ENCODE measurements around the gene LSR. TPM values are rescaled to one million over a fixed set of nuclear protein-coding genes. Genes with fewer than 3 reads are reported as not detected.
A peak's percentile ranks its signal among the peaks of the same experiment; 100 is the strongest.

LSR gene
- total and polyA plus RNA-seq, 10 donors = 10.9 to 30.2 (median 20.4) TPM

DNA sequence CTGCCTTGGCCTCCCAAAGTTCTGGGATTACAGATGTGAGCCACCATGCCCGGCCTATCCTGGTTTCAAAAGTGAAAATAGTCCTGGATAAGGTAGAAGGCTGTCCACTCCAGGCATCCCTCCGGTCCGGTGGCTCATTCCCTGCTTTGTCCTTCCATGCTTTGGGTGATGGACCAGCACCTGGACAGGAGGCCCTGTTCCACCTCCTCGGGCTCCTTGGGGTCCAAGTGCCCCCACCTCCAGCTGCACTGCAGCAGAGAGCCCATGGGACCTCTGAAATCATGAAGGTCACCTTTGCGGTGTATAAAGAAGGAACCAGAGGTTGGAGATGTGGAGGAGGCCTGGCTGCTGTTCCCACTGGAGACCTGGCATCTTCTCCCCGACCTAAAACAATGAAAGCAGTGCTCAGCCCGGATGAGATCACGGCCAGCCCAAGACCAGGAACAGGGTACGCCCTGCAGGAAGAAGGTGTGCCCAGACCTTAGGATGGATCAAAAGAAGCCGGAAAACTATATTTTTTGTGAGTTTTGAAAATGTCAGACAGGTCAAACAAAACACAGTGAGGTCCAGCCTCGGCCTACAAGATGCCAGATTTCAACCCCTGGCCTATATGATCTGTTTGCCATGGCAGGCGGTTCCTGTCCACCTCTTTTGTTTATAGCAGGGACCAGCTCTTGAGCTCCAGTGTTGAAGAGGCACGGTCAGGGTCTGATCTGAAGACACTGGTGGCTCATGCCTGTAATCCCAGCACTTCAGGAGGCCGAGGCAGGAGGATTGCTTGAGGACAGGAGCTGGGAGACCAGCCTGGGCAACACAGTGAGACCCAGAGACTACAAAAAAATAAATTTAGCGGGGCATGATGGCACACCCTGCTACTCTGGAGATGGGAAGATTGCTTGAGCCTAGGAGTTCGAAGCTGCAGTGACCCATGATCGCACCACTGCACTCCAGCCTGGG lies 5.8 kb downstream of the LSR start:
- intact Hi-C loops (cut with DNase I; ENCODE audit: low total_unique reads) = no loop called here
- Histone ChIP-seq H3K4me1 (peaks cover 0 to 62% (median 30%) of the 10 kb centered on the region in 6 donors), H3K27ac (peak overlapping the region in 7 of 8 donors; percentile 36 to 74 (median 63)), H3K36me3 (peaks cover 0 to 42% (median 0%) of the 10 kb centered on the region in 6 donors), H3K9me3 (no peaks in the 10 kb centered on the region), H3K4me3 (no peak overlapping the region), H3K27me3 (replicated peaks in 1 of 7) (peaks cover 0 to 11% (median 0%) of the 10 kb centered on the region in 7 donors)
- TF ChIP-seq POLR2AphosphoS5 (IDR thresholded peaks at IDR 0.05) (peak in 2 of 3 donors; percentile 56 to 57), POLR2A (IDR thresholded peaks at IDR 0.05) (no peak)
- peak; percentile 49 for DNase-seq
- 79 to 89% (median 87%) methylated on average over 17 of the region's 17 CpGs for whole genome bisulfite sequencing, 5 donors

- H3K27me3 ChIP-seq (replicated peaks in 1 of 7) = no peaks in the 10 kb centered on the region
- H3K9me3 ChIP-seq = no peaks in the 10 kb centered on the region
- peaks cover 0 to 35% (median 0%) of the 10 kb centered on the region in 6 donors for H3K36me3 ChIP-seq
- peaks cover 0 to 47% (median 20%) of the 10 kb centered on the region in 6 donors for H3K4me1 ChIP-seq
- intact Hi-C loops (cut with DNase I; ENCODE audit: low total_unique reads) = no loop called here
- WGBS, 5 donors = 46 to 82% (median 66%) methylated on average over 2 of the region's 2 CpGs
- no peak for DNase-seq
- peak overlapping the region in 1 of 8 donors; percentile 30 for H3K27ac ChIP-seq
- TF ChIP-seq POLR2AphosphoS5 (IDR thresholded peaks at IDR 0.05) (no peak), POLR2A (IDR thresholded peaks at IDR 0.05) (no peak), CTCF (IDR thresholded peaks at IDR 0.05 in 8 of 11, conservative IDR thresholded peaks at IDR 0.05 in 3 of 11) (no peak)
- H3K4me3 ChIP-seq = no peak overlapping the region
Observed at GRCh38 chr19:35256566-35256965, 7.8 kb downstream of the LSR start.

DNA sequence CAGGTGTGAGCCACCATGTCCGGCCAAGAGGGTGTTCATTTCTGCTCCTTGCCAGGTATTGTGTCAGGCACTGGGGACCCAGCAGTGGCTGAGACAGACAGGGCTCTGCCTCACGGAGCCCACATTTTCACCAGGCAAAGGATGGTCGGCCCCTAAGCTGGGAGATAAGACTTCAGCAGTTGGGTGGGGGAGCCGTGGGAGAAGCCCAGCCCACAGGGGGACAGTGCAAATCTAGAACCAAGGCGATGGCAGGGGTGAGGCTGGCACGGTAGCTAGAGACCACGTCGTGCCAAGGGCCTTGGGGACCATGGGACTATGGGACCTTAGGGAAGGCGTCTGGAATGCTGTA lies 8.3 kb downstream of the LSR start:
- H3K27ac ChIP-seq = peak overlapping the region in 4 of 8 donors; percentile 6 to 37 (median 23)
- intact Hi-C loops (cut with DNase I; ENCODE audit: low total_unique reads) = no loop called here
- peak; percentile 35 for DNase-seq

GRCh38 chr19:35260694-35261304 lies 12.0 kb downstream of the LSR start:
- Histone ChIP-seq H3K4me1 (peaks cover 11 to 46% (median 31%) of the 10 kb centered on the region in 6 donors), H3K27me3 (replicated peaks in 1 of 7) (no peaks in the 10 kb centered on the region), H3K4me3 (no peak overlapping the region), H3K9me3 (no peaks in the 10 kb centered on the region), H3K36me3 (peaks cover 0 to 30% (median 0%) of the 10 kb centered on the region in 6 donors), H3K27ac (no peak overlapping the region)
- peak; percentile 55 for DNase-seq
- 81 to 89% (median 85%) methylated on average over 10 of the region's 10 CpGs for WGBS, 5 donors
- intact Hi-C loops (cut with DNase I; ENCODE audit: low total_unique reads) = no loop called here
- TF ChIP-seq POLR2AphosphoS5 (IDR thresholded peaks at IDR 0.05) (peak in 2 of 3 donors; percentile 10 to 41), POLR2A (IDR thresholded peaks at IDR 0.05) (no peak), CTCF (IDR thresholded peaks at IDR 0.05 in 8 of 11, conservative IDR thresholded peaks at IDR 0.05 in 3 of 11) (no peak)

More for the DNA sequence above, 8.3 kb downstream of the LSR start:
- H3K36me3 ChIP-seq = peaks cover 0 to 38% (median 0%) of the 10 kb centered on the region in 6 donors
- 58 to 83% (median 76%) methylated on average over 9 of the region's 9 CpGs for WGBS, 5 donors
- no peaks in the 10 kb centered on the region for H3K9me3 ChIP-seq
- H3K4me1 ChIP-seq = peaks cover 0 to 47% (median 22%) of the 10 kb centered on the region in 6 donors
- TF ChIP-seq CTCF (IDR thresholded peaks at IDR 0.05 in 8 of 11, conservative IDR thresholded peaks at IDR 0.05 in 3 of 11) (no peak), POLR2AphosphoS5 (IDR thresholded peaks at IDR 0.05) (no peak), POLR2A (IDR thresholded peaks at IDR 0.05) (no peak)
- H3K27me3 ChIP-seq (replicated peaks in 1 of 7) = no peaks in the 10 kb centered on the region
- H3K4me3 ChIP-seq = no peak overlapping the region
